LNCAP (cell line): ENCODE results near the gene METTL15.

ENCODE experiments used
- CTCF ChIP-seq: fragments of 450-650 bp; IDR thresholded peaks from 2 replicates; pipeline ENCODE4 v1.5.1; 2017; ENCODE audit warnings: mild to moderate bottlenecking

Gene METTL15

GRCh38 chr11:28106353-28107043 is 1.7 kb upstream of the METTL15 start:
- no peak for TF ChIP-seq CTCF

GRCh38 chr11:28107191-28107749 is 918 bp upstream of the METTL15 start:
- no peak for TF ChIP-seq CTCF

- no peak for TF ChIP-seq CTCF
Measured at GRCh38 chr11:28108958-28109357, 770 bp downstream of the METTL15 start.

GRCh38 chr11:28110108-28110820 is 2.1 kb downstream of the METTL15 start:
- no peak for TF ChIP-seq CTCF

GRCh38 chr11:28110821-28111200 is 2.6 kb downstream of the METTL15 start:
- TF ChIP-seq CTCF: no peak

- no peak for TF ChIP-seq CTCF
Measured at GRCh38 chr11:28114116-28114515, 5.9 kb downstream of the METTL15 start.

- TF ChIP-seq CTCF: no peak
Measured at GRCh38 chr11:28114731-28115130, 6.5 kb downstream of the METTL15 start.
